ENCODE results near the gene RNF227.

RNF227 gene

DNA sequence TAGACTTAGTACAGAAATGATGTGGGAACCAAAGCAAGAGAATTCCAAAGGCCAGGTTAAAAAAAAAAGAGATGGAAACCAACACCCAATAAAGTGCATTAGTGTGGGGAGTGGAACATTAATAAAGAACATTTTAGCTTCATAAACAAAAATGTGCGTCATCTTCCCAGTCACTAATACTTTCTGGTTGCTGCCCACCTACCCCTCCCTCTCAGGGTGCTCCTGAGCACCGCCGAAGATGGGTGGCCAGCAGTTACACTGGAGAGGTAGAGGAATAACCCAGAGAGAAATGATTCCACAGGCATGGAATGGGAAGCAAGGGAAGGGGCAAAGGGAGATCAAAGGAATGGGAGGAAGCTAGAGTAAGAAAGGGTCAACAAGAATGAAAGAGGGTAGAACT is 33.5 kb downstream of the RNF227 start:
- in situ Hi-C loops (cut with MboI; ENCODE audit: low sequenced_read_pairs, unreplicated experiment): no loop called here

DNA sequence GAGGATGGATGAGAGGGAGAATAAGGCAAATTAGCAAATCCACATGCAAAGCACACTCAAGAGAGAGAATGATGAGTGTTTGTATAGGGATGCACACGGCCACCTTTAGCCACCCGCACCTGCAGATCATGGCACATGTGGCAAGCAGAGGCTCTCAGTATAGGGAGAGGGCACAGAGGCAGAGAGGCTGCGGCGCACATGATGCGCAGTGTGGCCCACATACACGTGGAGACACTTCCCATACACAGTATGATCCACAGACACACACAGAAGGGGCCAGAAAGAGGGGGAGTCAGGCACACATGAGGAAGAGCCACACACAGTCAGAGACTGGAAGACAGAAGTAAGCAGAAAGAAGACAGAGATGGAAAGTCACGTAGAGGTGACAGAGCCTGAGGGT is 34.0 kb downstream of the RNF227 start:
- TF ChIP-seq, protein P1, sequence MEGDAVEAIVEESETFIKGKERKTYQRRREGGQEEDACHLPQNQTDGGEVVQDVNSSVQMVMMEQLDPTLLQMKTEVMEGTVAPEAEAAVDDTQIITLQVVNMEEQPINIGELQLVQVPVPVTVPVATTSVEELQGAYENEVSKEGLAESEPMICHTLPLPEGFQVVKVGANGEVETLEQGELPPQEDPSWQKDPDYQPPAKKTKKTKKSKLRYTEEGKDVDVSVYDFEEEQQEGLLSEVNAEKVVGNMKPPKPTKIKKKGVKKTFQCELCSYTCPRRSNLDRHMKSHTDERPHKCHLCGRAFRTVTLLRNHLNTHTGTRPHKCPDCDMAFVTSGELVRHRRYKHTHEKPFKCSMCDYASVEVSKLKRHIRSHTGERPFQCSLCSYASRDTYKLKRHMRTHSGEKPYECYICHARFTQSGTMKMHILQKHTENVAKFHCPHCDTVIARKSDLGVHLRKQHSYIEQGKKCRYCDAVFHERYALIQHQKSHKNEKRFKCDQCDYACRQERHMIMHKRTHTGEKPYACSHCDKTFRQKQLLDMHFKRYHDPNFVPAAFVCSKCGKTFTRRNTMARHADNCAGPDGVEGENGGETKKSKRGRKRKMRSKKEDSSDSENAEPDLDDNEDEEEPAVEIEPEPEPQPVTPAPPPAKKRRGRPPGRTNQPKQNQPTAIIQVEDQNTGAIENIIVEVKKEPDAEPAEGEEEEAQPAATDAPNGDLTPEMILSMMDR (IDR thresholded peaks at IDR 0.05; ENCODE audit: borderline replicate concordance, control extremely low read depth, extremely low read depth, insufficient read depth, missing control alignments): no peak
- in situ Hi-C loops (cut with MboI; ENCODE audit: low sequenced_read_pairs, unreplicated experiment): no loop called here
- no peak for DNase-seq (ENCODE audit: low spot score)

More for the DNA sequence above, 33.5 kb downstream of the RNF227 start:
- TF ChIP-seq, protein P1 (IDR thresholded peaks at IDR 0.05; ENCODE audit: borderline replicate concordance, control extremely low read depth, extremely low read depth, insufficient read depth, missing control alignments): no peak
- no peak for DNase-seq (ENCODE audit: low spot score)

DNA sequence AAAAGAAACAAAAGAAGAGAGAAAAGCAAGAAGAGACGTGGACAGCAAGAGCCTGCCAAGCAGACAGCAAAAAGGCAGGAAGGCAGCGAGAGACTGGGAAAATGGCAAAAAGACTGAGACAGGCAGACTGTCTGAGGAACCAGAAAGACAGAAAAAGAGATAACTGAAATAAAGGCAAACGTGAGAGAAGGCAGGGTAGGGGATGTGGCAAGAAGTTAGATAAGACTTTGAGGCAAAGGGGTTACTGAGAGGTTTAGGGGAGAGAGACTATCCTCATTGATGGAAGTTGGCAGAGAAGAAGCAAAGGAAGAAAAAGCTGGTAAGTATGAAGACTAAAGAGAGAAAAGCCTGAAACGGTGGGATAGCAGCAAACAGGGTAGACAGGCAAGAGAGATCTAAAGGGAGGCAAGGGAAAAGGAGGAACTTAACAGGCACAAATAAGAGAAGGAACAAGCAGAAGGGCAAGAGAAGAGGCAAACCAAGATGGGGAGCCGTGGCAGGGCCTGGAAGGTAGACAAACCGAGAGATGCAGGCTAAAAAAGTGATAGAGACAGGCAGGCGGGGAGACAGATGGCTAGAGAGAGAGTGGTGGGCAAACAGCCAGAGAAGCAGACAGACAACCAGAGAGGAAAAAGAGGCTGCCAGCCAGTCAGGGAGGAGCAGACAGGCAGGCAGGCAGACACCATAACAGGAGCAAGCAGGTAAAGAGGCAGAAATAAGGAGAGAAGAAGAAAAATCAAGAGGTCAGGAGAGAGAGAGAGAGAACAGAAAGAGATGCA is 34.6 kb downstream of the RNF227 start:
- DNase-seq (ENCODE audit: low spot score): no peak
- in situ Hi-C loops (cut with MboI; ENCODE audit: low sequenced_read_pairs, unreplicated experiment): no loop called here
- TF ChIP-seq, protein P1 (IDR thresholded peaks at IDR 0.05; ENCODE audit: borderline replicate concordance, control extremely low read depth, extremely low read depth, insufficient read depth, missing control alignments): no peak

GRCh38 chr17:7880076-7880868 is 35.8 kb downstream of the RNF227 start:
- TF ChIP-seq, protein P1 (IDR thresholded peaks at IDR 0.05; ENCODE audit: borderline replicate concordance, control extremely low read depth, extremely low read depth, insufficient read depth, missing control alignments): no peak
- in situ Hi-C loops (cut with MboI; ENCODE audit: low sequenced_read_pairs, unreplicated experiment): no loop called here

GRCh38 chr17:7878234-7878633 is 37.9 kb downstream of the RNF227 start:
- no peak for DNase-seq (ENCODE audit: low spot score)
- TF ChIP-seq, protein P1 (IDR thresholded peaks at IDR 0.05; ENCODE audit: borderline replicate concordance, control extremely low read depth, extremely low read depth, insufficient read depth, missing control alignments): no peak
- in situ Hi-C loops (cut with MboI; ENCODE audit: low sequenced_read_pairs, unreplicated experiment): no loop called here

More at GRCh38 chr17:7880076-7880868, 35.8 kb downstream of the RNF227 start:
- DNase-seq (ENCODE audit: low spot score): no peak

GRCh38 chr17:7875804-7876370 is 40.2 kb downstream of the RNF227 start:
- no peak for DNase-seq (ENCODE audit: low spot score)
- in situ Hi-C loops (cut with MboI; ENCODE audit: low sequenced_read_pairs, unreplicated experiment): no loop called here
- TF ChIP-seq, protein P1 (IDR thresholded peaks at IDR 0.05; ENCODE audit: borderline replicate concordance, control extremely low read depth, extremely low read depth, insufficient read depth, missing control alignments): no peak

Data from GM13976 (cell line).